ENCODE results near the gene CKAP5.
A peak's percentile ranks its signal among the peaks of the same experiment; 100 is the strongest.

CKAP5 gene

DNA sequence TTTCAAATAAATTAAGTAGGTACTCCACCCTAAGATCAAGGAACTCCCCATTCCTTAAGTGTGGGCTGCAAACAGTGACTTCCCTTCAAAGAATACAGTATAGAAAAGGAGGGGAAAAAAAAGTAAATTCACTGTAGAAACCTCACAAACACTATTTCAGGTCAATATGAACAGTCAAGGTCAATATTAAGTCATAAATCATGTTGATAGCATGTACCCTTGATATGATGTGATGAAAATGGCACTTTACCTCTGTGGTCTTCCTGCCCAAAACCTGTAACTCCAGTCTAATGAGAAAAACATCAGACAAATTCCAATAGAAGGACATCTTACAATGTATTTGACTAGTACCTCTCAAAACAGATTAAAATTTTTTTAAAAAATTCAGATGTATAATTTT is 8.2 kb downstream of the CKAP5 start:
- peak overlapping the region; percentile 34; the same call in 1 of the 2 replicates for H3K27ac ChIP-seq
- TF ChIP-seq, protein P1, sequence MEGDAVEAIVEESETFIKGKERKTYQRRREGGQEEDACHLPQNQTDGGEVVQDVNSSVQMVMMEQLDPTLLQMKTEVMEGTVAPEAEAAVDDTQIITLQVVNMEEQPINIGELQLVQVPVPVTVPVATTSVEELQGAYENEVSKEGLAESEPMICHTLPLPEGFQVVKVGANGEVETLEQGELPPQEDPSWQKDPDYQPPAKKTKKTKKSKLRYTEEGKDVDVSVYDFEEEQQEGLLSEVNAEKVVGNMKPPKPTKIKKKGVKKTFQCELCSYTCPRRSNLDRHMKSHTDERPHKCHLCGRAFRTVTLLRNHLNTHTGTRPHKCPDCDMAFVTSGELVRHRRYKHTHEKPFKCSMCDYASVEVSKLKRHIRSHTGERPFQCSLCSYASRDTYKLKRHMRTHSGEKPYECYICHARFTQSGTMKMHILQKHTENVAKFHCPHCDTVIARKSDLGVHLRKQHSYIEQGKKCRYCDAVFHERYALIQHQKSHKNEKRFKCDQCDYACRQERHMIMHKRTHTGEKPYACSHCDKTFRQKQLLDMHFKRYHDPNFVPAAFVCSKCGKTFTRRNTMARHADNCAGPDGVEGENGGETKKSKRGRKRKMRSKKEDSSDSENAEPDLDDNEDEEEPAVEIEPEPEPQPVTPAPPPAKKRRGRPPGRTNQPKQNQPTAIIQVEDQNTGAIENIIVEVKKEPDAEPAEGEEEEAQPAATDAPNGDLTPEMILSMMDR (conservative IDR thresholded peaks at IDR 0.05), result no peak

DNA sequence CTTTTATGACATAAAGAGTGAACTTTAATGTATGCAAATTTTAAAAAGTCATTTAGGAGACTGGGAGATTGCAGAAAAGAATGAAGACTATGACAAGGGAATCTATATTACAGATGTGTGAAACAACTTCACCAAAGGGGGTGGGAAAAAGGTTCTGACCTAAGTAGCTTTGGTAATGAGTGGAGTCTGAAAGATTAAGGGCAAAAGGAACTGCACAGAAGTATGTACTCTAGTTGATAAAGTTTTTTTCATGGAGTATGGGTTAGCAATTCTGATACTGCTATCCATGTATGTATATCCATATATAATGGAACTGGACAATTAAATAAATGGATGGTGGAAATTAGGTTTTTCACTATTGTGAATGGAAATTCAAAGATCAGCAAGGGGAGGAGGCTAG is 9.2 kb downstream of the CKAP5 start:
- TF ChIP-seq, protein P1 (conservative IDR thresholded peaks at IDR 0.05), result no peak
- peak overlapping the region; percentile 34; the same call in 1 of the 2 replicates for H3K27ac ChIP-seq

DNA sequence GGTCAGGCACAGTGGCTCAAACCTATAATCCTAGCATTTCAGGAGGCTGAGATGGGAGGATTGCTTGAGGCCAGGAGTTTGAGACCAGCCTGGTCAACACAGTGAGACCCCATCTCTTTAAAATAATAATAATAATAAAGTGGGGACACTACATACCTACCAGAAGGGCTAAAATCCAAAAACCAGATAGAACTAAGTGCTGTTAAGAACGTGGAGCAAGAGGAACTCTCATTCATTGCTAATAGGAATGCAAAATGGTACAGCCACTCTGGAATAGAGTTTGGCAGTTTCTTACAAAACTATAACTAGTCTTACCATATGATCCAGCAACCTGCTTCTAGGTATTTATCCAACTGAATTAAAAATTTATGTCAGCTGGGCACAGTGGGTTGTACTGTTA is 9.6 kb downstream of the CKAP5 start:
- TF ChIP-seq, protein P1 (conservative IDR thresholded peaks at IDR 0.05), result no peak
- H3K27ac ChIP-seq, result no peak overlapping the region; the same call in 1 of the 2 replicates

DNA sequence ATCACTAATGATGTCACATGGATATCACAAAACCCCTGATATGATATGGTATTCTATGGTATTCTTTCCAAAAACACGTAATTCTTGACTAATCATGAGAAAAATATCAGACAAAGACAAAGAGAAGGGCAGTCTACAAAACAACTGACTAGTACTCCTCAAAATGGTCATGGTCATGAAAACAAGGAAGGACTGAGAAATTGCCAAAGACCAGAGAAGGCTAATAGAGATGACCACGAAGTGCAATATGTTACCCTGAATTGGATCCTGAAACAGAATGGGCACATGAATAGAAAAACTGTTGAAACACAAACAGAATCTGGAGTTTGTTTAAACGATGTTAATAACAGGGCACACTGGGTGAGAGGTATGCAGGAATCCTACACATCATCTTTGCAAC is 10.2 kb downstream of the CKAP5 start:
- TF ChIP-seq, protein P1 (conservative IDR thresholded peaks at IDR 0.05), result no peak
- H3K27ac ChIP-seq, result no peak overlapping the region

DNA sequence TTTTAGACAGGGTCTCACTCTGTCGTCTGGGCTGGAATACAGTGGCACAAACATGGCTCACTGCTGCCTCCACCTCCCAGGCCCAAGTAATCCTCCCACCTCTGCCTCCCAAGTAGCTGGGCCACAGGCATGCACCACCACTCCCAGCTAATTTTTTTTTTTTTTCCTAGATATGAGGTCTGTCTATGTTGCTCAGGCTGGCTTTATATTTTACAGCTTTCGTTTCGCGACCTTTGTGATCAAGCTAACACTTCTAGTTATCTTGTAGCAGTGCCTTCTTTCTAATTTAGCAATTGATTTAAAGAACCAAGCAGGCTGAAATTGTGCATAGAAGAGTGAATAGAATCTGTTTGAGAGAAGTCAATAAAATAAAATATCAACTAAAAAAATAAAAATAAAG is 11.3 kb downstream of the CKAP5 start:
- H3K27ac ChIP-seq, result no peak overlapping the region
- TF ChIP-seq, protein P1 (conservative IDR thresholded peaks at IDR 0.05), result no peak

DNA sequence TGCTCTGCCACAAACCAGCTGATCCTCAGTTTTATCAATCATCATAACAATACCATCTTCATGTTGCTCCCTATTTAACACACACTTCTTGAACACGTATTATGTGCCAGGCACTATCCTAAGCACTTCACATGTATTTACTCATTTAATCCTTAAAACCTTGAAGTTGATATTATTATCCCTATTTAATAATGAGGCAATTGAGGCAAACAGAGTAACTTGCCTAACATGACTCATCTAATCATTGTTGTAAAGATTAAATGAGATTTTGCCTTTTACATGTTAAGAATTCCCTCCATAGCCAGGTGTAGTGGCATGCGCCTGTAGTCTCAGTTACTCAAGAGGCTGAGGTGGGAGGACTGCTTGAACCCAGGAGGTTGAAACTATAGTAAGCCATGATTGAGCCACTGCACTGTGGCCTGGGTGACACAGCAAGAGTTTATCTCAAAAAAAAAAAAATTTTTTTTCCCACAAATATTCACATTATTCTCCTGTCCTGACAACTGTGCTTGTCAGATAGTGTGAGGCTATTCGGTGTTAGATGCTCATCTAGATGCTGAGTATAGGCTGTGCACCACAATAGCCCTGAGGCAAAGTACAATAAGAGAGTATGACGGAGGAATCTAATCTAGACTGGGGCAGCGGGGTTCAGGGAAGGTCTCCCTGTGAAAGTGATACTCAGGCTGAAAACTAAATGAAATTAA is 13.4 kb downstream of the CKAP5 start:
- H3K27ac ChIP-seq, result no peak overlapping the region
- TF ChIP-seq, protein P1 (conservative IDR thresholded peaks at IDR 0.05), result no peak

DNA sequence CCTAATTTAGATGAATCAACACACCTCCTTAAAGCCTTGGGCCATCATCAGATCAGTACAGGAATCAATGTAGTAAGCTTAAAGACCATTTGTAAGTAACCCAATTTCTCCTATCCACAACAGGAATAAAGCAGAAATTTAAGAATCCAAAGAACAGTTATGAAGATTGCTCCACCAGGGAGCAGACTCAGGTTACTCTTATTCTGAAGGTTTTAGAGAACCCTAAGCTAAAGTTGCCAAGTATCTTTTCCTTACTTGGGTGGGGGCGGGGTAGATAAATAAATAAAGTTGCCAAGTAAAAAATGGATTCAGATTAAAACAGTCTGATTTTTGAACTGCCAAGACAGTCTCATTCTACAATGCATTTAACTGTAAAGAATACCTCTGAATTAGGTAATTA is 18.1 kb downstream of the CKAP5 start:
- H3K27ac ChIP-seq, result no peak overlapping the region
- TF ChIP-seq, protein P1 (conservative IDR thresholded peaks at IDR 0.05), result no peak
